ENCODE data around the gene KRTAP10-11. TPM values are rescaled to one million over a fixed set of nuclear protein-coding genes. Genes with fewer than 3 reads are reported as not detected.
"Not testable (repeated sequence)": the region's sequence is repeated elsewhere in the genome, so short reads cannot be mapped to it uniquely, and the experiment has no call there.

KRTAP10-11 gene, protein sequence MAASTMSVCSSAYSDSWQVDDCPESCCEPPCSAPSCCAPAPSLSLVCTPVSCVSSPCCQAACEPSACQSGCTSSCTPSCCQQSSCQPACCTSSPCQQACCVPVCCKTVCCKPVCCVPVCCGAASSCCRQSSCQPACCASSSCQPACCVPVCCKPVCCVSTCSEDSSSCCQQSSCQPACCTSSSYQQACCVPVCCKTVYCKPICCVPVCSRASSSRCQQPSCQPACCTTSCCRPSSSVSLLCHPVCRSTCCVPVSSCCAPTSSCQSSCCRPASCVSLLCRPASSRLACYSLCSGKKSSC
- polyA plus RNA-seq (2012; rRNA removed), result not detected in 2 replicates
- polyA plus RNA-seq (2012; cell fraction: cytosol; rRNA removed), result not detected in 2 replicates
- polyA plus RNA-seq (2012; cell fraction: nucleus; rRNA removed), result not detected in 2 replicates

DNA sequence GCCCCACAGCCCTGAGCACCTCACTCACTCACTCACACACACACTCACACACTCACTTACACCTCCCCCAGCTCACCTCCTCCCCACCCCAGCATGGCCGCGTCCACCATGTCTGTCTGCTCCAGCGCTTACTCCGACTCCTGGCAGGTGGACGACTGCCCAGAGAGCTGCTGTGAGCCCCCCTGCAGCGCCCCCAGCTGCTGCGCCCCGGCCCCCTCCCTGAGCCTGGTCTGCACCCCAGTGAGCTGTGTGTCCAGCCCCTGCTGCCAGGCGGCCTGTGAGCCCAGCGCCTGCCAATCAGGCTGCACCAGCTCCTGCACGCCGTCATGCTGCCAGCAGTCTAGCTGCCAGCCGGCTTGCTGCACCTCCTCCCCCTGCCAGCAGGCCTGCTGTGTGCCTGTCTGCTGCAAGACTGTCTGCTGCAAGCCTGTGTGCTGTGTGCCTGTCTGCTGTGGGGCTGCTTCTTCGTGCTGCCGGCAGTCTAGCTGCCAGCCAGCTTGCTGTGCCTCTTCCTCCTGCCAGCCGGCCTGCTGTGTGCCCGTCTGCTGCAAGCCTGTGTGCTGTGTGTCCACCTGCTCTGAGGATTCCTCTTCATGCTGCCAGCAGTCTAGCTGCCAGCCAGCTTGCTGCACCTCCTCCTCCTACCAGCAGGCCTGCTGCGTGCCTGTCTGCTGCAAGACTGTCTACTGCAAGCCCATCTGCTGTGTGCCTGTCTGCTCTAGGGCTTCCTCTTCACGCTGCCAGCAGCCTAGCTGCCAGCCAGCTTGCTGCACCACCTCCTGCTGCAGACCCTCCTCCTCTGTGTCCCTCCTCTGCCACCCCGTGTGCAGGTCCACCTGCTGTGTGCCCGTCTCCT is at the start of gene KRTAP10-11:
Gene KRTAP10-11, plus strand, starts transcription at position 49 of the 856 bp plus-strand sequence. Its CDS starts 45 bp downstream, at position 94.
- H3K27me3 ChIP-seq (ENCODE audit: insufficient read depth), result peaks cover 35% of the 10 kb centered on the region
- H2AFZ ChIP-seq (ENCODE audit: low read depth); H3K9ac ChIP-seq; H3K4me1 ChIP-seq (ENCODE audit: control insufficient read depth in 1 of 2, insufficient read depth in 2 of 2, low read depth in 1 of 2, low read length in 1 of 2); POLR2A ChIA-PET; H3K79me2 ChIP-seq (ENCODE audit: insufficient read depth); H3F3A ChIP-seq (replicated peaks; ENCODE audit: insufficient read depth); H3K36me3 ChIP-seq (replicated peaks in 1 of 2; ENCODE audit: control insufficient read depth in 1 of 2, insufficient read depth in 2 of 2, low read length in 1 of 2); H3K4me2 ChIP-seq; H3K27ac ChIP-seq (ENCODE audit: low read depth in 2 of 2, low read length in 1 of 2); H4K20me1 ChIP-seq (ENCODE audit: insufficient read depth); H3K4me3 ChIP-seq (ENCODE audit: low read depth in 2 of 2, low read length in 1 of 2); CTCF ChIA-PET; DNase-seq; H3K9me2 ChIP-seq; H3K9me3 ChIP-seq: not testable (repeated sequence)
- 15% methylated on average over 8 of the region's 21 CpGs for WGBS (ENCODE audit: low lambda C conversion rate)

DNA sequence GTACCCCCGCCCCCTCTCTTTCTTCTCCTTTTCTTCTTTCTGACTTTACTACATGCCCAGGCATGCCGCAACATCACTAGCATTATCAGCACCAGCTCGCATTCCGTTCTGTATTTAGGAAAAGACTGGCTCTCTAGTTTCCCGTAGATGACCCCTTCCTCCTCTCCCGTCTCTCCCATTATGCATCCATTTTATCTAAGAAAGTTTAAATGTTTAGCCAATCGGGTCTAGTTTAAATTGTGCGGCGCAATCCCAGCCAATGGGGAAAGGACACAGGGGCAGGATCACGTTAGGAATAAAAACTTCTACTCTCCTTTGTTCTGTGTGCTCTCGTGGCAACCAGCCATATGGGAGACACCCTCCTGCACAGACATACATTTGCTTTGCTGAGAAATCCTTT is 48.2 kb upstream of the KRTAP10-11 start:
- no peaks in the 10 kb centered on the region for H4K20me1 ChIP-seq (ENCODE audit: insufficient read depth)
- peaks cover 0 to 2% of the 10 kb centered on the region in 2 experiments; a peak in 1 of 4 replicates for H3K4me1 ChIP-seq (ENCODE audit: control insufficient read depth in 1 of 2, insufficient read depth in 2 of 2, low read depth in 1 of 2, low read length in 1 of 2)
- no peak overlapping the region for H3K9ac ChIP-seq
- H3K4me3 ChIP-seq (ENCODE audit: low read depth in 2 of 2, low read length in 1 of 2), result no peak overlapping the region
- DNase-seq, result no peak
- H3K4me2 ChIP-seq, result no peak overlapping the region
- H3K9me2 ChIP-seq, result no peaks in the 10 kb centered on the region
- 57% methylated on average over 11 of the region's 11 CpGs for WGBS (ENCODE audit: low lambda C conversion rate)
- no peaks in the 10 kb centered on the region for H3K9me3 ChIP-seq
- TF ChIP-seq RXRA (IDR thresholded peaks at IDR 0.05; ENCODE audit: borderline replicate concordance, low read depth) (no peak), CHD2 (IDR thresholded peaks at IDR 0.05; ENCODE audit: low read length, partially characterized antibody) (no peak), ELF1 (IDR thresholded peaks at IDR 0.05) (no peak), YY1 (IDR thresholded peaks at IDR 0.05; ENCODE audit: low read depth) (no peak), MXI1 (IDR thresholded peaks at IDR 0.05; ENCODE audit: low read depth, low read length) (no peak), EP300 (IDR thresholded peaks at IDR 0.05; ENCODE audit: borderline replicate concordance in 1 of 2, low read depth in 1 of 2, low read length in 1 of 2) (no peak), RCOR1 (IDR thresholded peaks at IDR 0.05; ENCODE audit: low read length) (no peak), NRF1 (IDR thresholded peaks at IDR 0.05; ENCODE audit: low read depth, low read length) (no peak), TEAD4 (IDR thresholded peaks at IDR 0.05; ENCODE audit: borderline replicate concordance, insufficient read depth) (no peak), IRF3 (IDR thresholded peaks at IDR 0.05; ENCODE audit: low read depth, low read length) (no peak), FOXJ3 (CRISPR knock-in tag; IDR thresholded peaks at IDR 0.05) (no peak), MEF2A (IDR thresholded peaks at IDR 0.05; ENCODE audit: borderline replicate concordance, low read depth) (no peak)
- H3K27me3 ChIP-seq (ENCODE audit: insufficient read depth), result peaks cover 19% of the 10 kb centered on the region
- POLR2A ChIA-PET, result no interaction called here
- peak overlapping the region; percentile 30; the same call in 1 of the 2 replicates for H2AFZ ChIP-seq (ENCODE audit: low read depth)
- CTCF ChIA-PET, result no interaction called here
- no peak overlapping the region for H3K27ac ChIP-seq (ENCODE audit: low read depth in 2 of 2, low read length in 1 of 2)
- H3F3A ChIP-seq (replicated peaks; ENCODE audit: insufficient read depth), result no peaks in the 10 kb centered on the region
- no peaks in the 10 kb centered on the region for H3K79me2 ChIP-seq (ENCODE audit: insufficient read depth)
- no peaks in the 10 kb centered on the region for H3K36me3 ChIP-seq (replicated peaks in 1 of 2; ENCODE audit: control insufficient read depth in 1 of 2, insufficient read depth in 2 of 2, low read length in 1 of 2)

Measured in SK-N-SH (cell line).